Astrocyte (in vitro differentiated cells and primary cell): ENCODE data around the gene MKRN2.

Experiments
- CTCF ChIP-seq: IDR thresholded peaks from 2 replicates; pipeline ENCODE4 v1.5.1; 2011; ENCODE audit warnings: low read depth, mild to moderate bottlenecking, inconsistent platforms, low read length, moderate library complexity; ENCODE audit not compliant: insufficient read depth
- EZH2 ChIP-seq: IDR thresholded peaks from 2 replicates; pipeline ENCODE4 v1.6.1; 2012; ENCODE audit warnings: mild to moderate bottlenecking, low read length, inconsistent platforms; ENCODE audit not compliant: insufficient read depth

GRCh38 chr3:12522721-12523120, 34.2 kb upstream of the MKRN2 start:
- no peak for TF ChIP-seq CTCF
- TF ChIP-seq EZH2 = no peak
